Measurements from ENCODE around the gene LTBR. TPM values are rescaled to one million over a fixed set of nuclear protein-coding genes. Genes with fewer than 3 reads are reported as not detected.

Gene LTBR
- total RNA-seq, 1 donor: 61.3 TPM

GRCh38 chr12:6346942-6347341, 37.0 kb upstream of the LTBR start:
- TF ChIP-seq CTCF (IDR thresholded peaks at IDR 0.05; ENCODE audit: insufficient read depth, low read depth, low read length): no peak
- no peak for DNase-seq (ENCODE audit: low read depth)
- H3K4me3 ChIP-seq (ENCODE audit: low read depth, low read length): no peak overlapping the region

GRCh38 chr12:6347367-6348338, 36.3 kb upstream of the LTBR start:
- TF ChIP-seq CTCF (IDR thresholded peaks at IDR 0.05; ENCODE audit: insufficient read depth, low read depth, low read length): no peak
- H3K4me3 ChIP-seq (ENCODE audit: low read depth, low read length): no peak overlapping the region
- peak; percentile 93 for DNase-seq (ENCODE audit: low read depth)

GRCh38 chr12:6351622-6352021, 32.3 kb upstream of the LTBR start:
- no peak for DNase-seq (ENCODE audit: low read depth)
- no peak for TF ChIP-seq CTCF (IDR thresholded peaks at IDR 0.05; ENCODE audit: insufficient read depth, low read depth, low read length)
- H3K4me3 ChIP-seq (ENCODE audit: low read depth, low read length): no peak overlapping the region

- no peak for DNase-seq (ENCODE audit: low read depth)
- no peak overlapping the region for H3K4me3 ChIP-seq (ENCODE audit: low read depth, low read length)
- no peak for TF ChIP-seq CTCF (IDR thresholded peaks at IDR 0.05; ENCODE audit: insufficient read depth, low read depth, low read length)
These were observed 31.5 kb upstream of the LTBR start for GRCh38 chr12:6352193-6353173.

GRCh38 chr12:6354495-6355393, 29.2 kb upstream of the LTBR start:
- H3K4me3 ChIP-seq (ENCODE audit: low read depth, low read length): no peak overlapping the region
- TF ChIP-seq CTCF (IDR thresholded peaks at IDR 0.05; ENCODE audit: insufficient read depth, low read depth, low read length): no peak
- no peak for DNase-seq (ENCODE audit: low read depth)

All from fibroblast of villous mesenchyme (primary cell).